ENCODE measurements around the gene SUGCT. TPM values are rescaled to one million over a fixed set of nuclear protein-coding genes. Genes with fewer than 3 reads are reported as not detected.
A peak's percentile ranks its signal among the peaks of the same experiment; 100 is the strongest.

The SUGCT gene
- total RNA-seq, 4 donors from 2014 or later = 1.1 to 3.6 (median 2.6) TPM

DNA sequence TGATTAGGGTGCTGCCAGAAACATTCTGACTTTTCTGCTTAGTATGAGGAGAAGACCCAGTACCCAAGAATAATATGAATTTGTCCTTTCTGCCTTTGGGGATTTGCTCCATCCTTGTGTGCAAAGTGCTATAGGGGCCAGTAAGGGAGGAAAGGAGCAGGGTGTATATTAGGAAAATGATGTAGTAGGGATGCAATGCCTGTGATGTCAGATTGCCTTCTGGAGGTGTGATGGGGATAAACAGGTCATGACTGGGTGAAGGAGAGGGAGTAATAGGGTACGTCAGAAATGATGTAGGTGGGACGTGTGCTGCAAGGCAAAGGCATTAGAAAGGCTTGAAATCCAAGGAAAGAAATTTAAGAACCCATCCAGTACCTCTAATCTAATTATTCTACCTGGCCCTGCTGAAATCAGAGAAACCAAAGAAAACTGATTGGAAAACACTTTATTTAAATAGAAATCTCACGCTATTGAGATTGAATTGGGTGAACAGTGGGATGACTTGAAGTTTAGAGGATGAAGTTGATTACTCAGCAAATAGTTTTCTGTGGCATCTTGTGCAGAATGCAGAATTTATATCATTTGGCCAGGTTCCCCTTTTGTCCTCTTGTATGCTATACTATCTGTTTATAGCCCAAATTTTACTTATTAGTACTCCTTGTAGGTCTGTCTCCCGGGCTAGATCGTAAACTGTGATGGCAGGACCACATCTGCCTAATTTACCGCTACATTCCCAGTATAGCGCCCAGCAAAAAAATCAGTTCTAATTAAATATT, 503.9 kb downstream of the SUGCT start:
- ATAC-seq (ENCODE audit: low FRiP score) (no peak), DNase-seq (ENCODE audit: low spot score) (no peak)
- TF ChIP-seq, protein P1, sequence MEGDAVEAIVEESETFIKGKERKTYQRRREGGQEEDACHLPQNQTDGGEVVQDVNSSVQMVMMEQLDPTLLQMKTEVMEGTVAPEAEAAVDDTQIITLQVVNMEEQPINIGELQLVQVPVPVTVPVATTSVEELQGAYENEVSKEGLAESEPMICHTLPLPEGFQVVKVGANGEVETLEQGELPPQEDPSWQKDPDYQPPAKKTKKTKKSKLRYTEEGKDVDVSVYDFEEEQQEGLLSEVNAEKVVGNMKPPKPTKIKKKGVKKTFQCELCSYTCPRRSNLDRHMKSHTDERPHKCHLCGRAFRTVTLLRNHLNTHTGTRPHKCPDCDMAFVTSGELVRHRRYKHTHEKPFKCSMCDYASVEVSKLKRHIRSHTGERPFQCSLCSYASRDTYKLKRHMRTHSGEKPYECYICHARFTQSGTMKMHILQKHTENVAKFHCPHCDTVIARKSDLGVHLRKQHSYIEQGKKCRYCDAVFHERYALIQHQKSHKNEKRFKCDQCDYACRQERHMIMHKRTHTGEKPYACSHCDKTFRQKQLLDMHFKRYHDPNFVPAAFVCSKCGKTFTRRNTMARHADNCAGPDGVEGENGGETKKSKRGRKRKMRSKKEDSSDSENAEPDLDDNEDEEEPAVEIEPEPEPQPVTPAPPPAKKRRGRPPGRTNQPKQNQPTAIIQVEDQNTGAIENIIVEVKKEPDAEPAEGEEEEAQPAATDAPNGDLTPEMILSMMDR (IDR thresholded peaks at IDR 0.05) = no peak

DNA sequence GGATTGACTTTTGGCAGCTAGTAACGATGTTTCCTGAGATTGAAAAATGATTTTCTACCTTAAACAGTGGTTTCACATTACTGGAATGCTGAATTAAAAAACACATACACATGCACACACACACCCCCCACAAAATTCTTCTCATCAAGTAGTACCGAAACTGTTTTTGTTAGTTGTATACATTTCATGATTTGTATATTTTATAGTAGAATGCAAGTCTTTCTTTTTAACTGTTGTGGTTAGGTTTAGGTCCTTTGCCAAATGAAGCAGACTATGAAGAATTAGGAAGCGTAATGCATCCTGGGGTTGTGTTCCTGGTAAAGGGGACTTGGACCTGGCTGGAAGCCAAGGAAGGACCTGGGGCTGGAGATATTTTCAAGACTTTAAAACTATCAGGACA, 505.8 kb downstream of the SUGCT start:
- no peak for DNase-seq (ENCODE audit: low spot score)
- no peak for ATAC-seq (ENCODE audit: low FRiP score)
- TF ChIP-seq, protein P1 (IDR thresholded peaks at IDR 0.05) = no peak

DNA sequence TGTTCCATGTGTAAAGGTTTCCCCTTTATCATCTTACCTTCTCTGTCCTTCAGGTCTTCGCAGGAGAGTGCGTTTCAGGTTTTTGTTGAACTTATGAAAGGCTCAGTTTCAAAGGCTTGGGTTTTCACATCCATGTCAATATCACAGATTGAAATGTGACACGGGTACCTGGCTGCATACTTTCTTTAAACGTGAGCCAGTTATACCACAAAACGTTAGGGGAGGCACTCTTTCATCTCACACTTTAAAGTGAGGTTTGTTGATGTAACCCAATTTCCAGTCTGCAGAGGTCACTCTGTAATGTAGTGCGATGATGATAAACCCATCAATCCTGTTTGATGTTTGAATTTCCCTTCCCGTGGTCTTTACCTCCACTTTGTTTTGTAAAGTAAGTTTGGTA, 506.9 kb downstream of the SUGCT start:
- DNase-seq (ENCODE audit: low spot score) = no peak
- TF ChIP-seq, protein P1 (IDR thresholded peaks at IDR 0.05) = no peak
- no peak for ATAC-seq (ENCODE audit: low FRiP score)

DNA sequence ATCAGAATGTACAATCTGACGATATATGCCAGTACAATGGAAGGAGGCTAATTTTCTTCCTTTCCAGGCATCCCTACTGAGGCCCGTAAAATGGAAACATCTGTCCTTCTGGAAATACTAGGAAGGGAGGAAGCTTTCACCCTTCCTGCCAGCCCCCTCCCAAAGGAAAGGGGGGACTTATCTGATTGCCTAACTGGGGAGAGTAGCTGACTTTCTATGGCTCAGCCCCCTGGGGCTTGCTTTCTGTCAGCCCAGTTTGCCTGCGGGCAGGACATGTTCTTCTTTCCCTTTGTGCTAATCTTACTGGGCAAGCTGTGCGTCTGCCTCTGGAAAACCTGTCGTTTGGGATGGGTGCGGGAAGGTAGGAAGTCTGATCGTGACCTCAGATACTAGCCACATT, 508.9 kb downstream of the SUGCT start:
- TF ChIP-seq, protein P1 (IDR thresholded peaks at IDR 0.05) = no peak
- DNase-seq (ENCODE audit: low spot score) (no peak), ATAC-seq (ENCODE audit: low FRiP score) (no peak)

DNA sequence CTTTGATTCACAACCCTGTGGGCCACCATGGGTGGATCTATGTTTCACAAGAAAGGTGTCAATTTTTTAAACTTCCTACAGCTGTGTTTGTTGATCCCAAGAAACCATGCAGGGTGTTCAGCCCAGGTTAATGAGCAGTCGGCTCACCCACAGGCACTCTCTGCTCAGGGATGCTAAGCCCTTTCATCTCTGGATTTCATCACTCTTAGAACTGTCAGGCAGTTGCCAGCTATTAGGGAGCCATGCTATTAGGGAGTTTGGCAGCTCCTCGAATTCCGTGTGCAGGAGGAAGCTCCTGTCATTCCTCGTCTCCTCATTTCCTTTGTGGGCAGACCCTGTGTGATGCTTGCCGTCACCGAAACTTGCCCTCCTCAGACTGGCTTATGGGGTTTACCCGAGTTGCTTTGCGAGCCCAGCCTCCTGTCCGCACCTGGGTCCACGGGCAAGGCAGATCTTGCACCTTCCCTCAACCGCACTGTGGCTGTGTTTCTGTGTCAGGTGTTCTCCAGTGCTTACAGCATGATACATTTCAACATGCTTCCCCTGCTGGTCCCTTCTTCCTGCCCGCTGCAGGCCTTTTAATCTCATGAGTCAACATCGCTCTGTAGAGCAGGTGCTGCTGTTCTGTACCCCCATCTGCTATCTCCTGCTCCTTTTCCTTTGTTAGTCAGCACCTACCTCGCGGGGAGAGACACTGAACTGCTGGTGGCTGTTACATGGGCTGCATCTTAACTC, 509.8 kb downstream of the SUGCT start:
- TF ChIP-seq, protein P1 (IDR thresholded peaks at IDR 0.05) = no peak
- DNase-seq (ENCODE audit: low spot score) = no peak
- peak; percentile 54 for ATAC-seq (ENCODE audit: low FRiP score)

DNA sequence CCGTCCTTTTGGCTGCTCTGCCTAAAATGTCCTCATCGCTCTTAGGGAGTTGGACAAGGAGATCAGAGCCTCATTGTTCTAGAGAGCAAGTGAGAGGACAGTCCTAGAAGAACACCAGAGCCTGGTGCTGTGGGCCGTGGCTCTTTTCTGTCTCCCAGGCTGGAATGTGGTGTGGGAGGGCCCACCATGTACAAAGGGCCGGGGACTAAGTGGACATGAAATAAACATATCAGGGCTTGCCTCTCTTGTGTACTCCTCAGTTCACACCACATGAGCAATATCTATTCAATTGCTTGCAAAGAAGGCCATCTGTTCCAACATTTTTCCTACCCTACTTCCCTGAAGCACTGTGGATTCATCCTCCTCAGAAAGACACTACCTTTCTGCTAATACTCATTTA, 510.4 kb downstream of the SUGCT start:
- no peak for ATAC-seq (ENCODE audit: low FRiP score)
- TF ChIP-seq, protein P1 (IDR thresholded peaks at IDR 0.05) = no peak
- no peak for DNase-seq (ENCODE audit: low spot score)
